Cardiac fibroblast (primary cell): ENCODE measurements around the gene RBMS1.
A peak's percentile ranks its signal among the peaks of the same experiment; 100 is the strongest.

Source experiments
- DNase-seq, 2 donors: peaks; one replicate each; pipeline versions ENCODE4 v3.0.0 to v3.0.0-alpha.2; 2010; ENCODE audit warnings: low read depth in 2 of 2
- H3K4me3 ChIP-seq, 2 donors: replicated peaks in 1 of 2; 1 replicate in 1 of 2; 2 replicates in 1 of 2; pipeline ENCODE4 v1.5.1; 2011; ENCODE audit warnings: low read depth in 2 of 2, low read length in 2 of 2, mild to moderate bottlenecking in 2 of 2, moderate library complexity in 1 of 2
- TF ChIP-seq, protein P1 (sequence below): IDR thresholded peaks from one replicate; pipeline ENCODE4 v1.5.1; 2011; ENCODE audit warnings: low read depth, mild to moderate bottlenecking, low read length, inconsistent platforms

The RBMS1 gene

DNA sequence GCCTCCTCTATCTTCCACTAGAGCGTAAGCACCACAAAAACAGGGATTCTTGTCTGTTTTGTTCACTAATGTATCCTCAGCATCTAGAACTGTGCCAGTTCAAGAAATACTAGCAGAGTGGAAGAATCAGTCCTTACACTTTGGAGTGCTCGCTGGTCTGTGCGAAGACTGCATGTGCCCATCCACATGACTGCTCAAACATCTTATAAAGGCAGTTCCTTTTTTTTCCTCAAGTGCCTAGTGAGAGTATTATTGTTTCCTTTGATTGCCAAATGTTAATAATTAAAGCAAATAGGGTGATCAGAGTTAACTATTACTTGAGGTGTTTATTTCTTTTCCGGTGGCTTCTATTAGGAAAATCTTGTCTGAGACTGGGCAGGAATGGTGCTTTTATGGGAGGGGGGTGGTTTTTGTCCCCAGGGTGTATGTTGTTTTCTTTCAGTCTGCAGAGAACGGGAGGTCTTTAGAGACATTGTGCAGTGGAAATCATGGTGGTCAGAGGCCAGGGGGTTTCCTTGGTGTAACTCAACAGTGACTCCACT, 247.9 kb downstream of the RBMS1 start:
- no peak overlapping the region for H3K4me3 ChIP-seq
- no peak for DNase-seq
- TF ChIP-seq, protein P1, sequence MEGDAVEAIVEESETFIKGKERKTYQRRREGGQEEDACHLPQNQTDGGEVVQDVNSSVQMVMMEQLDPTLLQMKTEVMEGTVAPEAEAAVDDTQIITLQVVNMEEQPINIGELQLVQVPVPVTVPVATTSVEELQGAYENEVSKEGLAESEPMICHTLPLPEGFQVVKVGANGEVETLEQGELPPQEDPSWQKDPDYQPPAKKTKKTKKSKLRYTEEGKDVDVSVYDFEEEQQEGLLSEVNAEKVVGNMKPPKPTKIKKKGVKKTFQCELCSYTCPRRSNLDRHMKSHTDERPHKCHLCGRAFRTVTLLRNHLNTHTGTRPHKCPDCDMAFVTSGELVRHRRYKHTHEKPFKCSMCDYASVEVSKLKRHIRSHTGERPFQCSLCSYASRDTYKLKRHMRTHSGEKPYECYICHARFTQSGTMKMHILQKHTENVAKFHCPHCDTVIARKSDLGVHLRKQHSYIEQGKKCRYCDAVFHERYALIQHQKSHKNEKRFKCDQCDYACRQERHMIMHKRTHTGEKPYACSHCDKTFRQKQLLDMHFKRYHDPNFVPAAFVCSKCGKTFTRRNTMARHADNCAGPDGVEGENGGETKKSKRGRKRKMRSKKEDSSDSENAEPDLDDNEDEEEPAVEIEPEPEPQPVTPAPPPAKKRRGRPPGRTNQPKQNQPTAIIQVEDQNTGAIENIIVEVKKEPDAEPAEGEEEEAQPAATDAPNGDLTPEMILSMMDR: no peak

DNA sequence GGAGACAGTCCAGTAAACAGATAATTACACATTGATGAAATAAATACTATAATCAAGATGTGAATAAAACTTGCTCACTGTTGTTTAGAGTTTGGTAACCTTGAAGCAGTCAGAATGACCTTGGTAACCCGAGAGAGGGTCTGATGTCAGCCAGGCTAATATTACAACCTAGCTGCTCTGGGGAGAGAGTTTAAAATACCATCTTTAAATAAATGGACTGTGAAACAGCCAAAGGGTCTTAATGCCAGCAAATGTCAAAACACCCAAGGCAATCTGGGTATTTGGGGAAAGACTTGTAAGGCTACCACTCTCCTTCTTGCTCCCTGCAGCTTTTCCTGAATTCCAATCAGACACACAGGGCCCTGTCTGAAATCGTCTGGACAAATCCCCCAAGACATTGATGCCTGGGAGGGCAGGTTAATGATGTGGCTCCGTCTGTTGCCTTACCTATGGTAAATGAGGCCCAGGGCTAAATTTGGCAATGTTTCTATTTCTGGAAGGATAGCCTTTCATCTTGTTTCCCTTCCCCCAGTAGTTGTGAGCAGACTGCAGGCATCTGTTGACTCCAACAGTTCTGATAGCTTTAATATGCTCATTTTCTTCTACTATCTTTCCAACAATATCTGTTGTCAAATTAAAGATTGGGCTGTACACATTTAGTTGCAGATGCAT, 250.6 kb downstream of the RBMS1 start:
- TF ChIP-seq, protein P1: no peak
- DNase-seq: no peak
- no peak overlapping the region for H3K4me3 ChIP-seq

DNA sequence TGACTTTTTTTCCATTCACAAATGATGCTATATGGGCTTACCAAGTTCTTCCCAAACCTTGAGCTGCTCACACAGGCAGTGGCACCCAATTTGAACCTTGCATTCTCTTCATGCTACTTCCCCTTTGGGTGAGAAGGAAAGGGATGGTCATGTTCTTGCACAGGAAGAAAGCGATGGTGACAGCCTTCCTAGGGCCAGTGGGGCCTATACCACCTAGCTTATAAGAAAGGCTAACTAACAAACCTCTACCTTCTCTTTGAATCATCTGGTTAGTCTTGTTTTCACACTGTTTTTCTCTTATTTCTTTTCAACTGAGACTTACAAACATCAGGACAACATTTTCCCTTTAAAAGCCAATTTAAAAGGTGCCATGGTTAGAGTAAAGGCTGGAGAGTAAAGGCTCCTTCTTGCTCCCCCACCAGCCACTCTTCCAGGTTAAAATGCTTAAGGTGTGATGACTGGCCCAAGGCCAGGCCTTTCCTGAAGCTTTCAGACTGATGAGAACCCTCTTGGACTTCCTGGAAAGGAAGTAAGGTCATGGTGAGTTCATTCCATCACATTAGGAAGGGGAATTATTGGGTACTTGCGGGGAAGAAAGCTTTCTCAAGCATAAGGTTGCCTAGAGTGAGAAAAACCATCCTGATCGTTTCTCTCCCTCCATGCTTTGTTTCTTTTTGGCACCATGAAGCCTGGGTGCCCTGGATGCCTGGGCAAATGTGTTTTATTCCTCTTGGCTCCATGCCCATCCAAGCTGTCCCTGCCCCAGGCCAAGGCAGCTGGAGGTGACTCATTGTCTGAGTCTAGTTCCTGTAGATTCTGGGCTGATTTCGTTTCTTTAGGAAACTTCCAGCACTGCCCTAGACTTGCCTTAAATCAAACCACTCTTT, 252.1 kb downstream of the RBMS1 start:
- DNase-seq: peak; percentile 76 to 92
- TF ChIP-seq, protein P1: no peak

DNA sequence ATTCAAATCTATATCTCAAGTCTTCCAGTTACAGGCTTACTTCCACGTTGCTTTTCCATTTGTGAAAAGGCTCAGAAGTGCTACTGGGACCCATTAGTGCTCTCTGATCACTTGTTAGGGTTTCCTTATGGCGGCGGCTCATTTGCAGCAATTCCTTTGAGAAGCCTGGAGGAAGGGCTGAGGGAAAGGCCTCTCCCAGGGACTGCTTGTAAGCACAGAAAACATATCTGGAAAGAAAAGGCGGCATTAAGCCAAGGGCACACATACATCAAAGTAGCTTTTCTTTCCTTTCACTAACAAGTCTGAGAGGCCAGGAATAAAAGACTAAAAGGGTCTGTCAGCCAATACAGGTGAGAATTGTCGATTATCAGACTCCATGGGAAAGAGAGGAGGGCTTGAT, 254.2 kb downstream of the RBMS1 start:
- DNase-seq: no peak
- H3K4me3 ChIP-seq: no peak overlapping the region
- TF ChIP-seq, protein P1: no peak

More for the DNA sequence above, 252.1 kb downstream of the RBMS1 start:
- no peak overlapping the region for H3K4me3 ChIP-seq

DNA sequence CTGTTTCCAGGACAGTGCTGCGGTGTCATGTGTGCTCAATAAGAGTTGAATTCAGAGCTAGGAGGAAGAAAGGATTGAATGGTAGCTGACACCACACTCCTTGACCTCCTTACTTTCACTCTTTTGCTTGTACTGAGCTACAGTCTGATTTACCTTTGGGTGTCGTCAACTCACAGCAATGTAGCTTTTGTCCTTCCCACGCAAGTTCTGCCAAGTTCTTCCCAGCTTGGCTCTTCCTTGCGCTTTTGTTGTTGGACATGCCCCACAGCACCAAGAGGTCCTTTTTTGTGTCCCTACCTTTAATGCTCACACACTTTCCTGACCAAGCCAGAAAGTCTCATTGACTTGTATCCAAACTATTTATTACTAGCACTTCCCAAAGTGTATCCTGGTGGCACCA, 255.2 kb downstream of the RBMS1 start:
- no peak overlapping the region for H3K4me3 ChIP-seq
- no peak for DNase-seq
- TF ChIP-seq, protein P1: no peak

DNA sequence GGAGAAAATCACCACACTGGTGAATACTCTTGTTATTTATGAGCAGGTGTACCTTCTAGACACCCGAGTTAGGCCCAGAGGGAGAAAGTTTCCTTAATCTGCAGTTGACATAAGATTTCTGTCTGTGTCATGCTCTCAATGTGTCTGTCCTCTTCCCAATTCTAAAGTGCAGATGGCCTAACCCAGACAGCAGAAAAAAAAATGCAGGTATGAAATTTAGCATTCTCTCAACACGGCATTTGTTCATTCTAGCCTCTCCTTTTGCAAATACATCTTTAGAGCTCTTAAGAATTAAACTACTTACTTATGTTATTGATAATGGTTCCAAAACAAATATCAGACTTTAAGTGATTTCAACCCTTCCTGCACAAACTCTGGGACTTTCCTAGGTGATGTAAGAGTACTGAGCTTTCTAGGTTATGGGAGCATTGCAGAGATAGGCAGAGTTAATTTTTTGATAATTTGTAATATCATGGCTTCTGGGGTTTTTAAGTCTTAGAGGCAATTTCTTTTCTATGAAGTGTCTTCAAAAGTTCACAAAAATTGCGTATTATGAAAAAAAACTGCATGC, 260.6 kb downstream of the RBMS1 start:
- no peak overlapping the region for H3K4me3 ChIP-seq
- TF ChIP-seq, protein P1: no peak
- DNase-seq: peak in 1 of 2 donors; percentile 66
